Stimulated activated CD8-positive, alpha-beta memory T cell treated with anti-CD3 and anti-CD28 coated beads, Interleukin-4, amount 100 ng/mL, for 24 hours (primary cell): Measurements from ENCODE around the gene RBM33.
"Not testable (repeated sequence)": the region's sequence is repeated elsewhere in the genome, so short reads cannot be mapped to it uniquely, and the experiment has no call there.

Source experiments
- DNase-seq: peaks from one replicate; pipeline ENCODE4 v3.0.0-alpha.2; 2020; ENCODE audit warnings: low read depth

The RBM33 gene

GRCh38 chr7:155809947-155810769 is 165.7 kb downstream of the RBM33 start:
- DNase-seq = no peak

- DNase-seq = no peak
Observed at GRCh38 chr7:155810770-155811559, 166.5 kb downstream of the RBM33 start.

GRCh38 chr7:155811560-155811894 is 167.1 kb downstream of the RBM33 start:
- DNase-seq = no peak

GRCh38 chr7:155811895-155812761 is 167.7 kb downstream of the RBM33 start, which contains the start of gene SHH:
TSS of gene SHH (minus strand) at chr7:155812463. CDS start at chr7:155812122, 341 bp downstream.
- DNase-seq = no peak

GRCh38 chr7:155813125-155813524 is 168.7 kb downstream of the RBM33 start:
- DNase-seq = no peak

- DNase-seq = no peak
Observed at GRCh38 chr7:155813546-155814315, 169.3 kb downstream of the RBM33 start.

GRCh38 chr7:155814316-155815276 is 170.1 kb downstream of the RBM33 start:
- no peak for DNase-seq

- peak; percentile 45 for DNase-seq
Observed at GRCh38 chr7:155815332-155816191, 171.1 kb downstream of the RBM33 start.

- DNase-seq = no peak
Observed at GRCh38 chr7:155816192-155816508, 171.7 kb downstream of the RBM33 start.

- DNase-seq = no peak
Observed at GRCh38 chr7:155816996-155817395, 172.5 kb downstream of the RBM33 start.

- DNase-seq = not testable (repeated sequence)
Observed at GRCh38 chr7:155817515-155817914, 173.1 kb downstream of the RBM33 start.

- DNase-seq = no peak
Observed at GRCh38 chr7:155818154-155818819, 173.8 kb downstream of the RBM33 start.

GRCh38 chr7:155818820-155819168 is 174.3 kb downstream of the RBM33 start:
- no peak for DNase-seq

- no peak for DNase-seq
Observed at GRCh38 chr7:155819186-155819585, 174.7 kb downstream of the RBM33 start.

- DNase-seq = no peak
Observed at GRCh38 chr7:155820246-155820645, 175.8 kb downstream of the RBM33 start.

GRCh38 chr7:155820788-155821187 is 176.3 kb downstream of the RBM33 start:
- no peak for DNase-seq

- no peak for DNase-seq
Observed at GRCh38 chr7:155821851-155822250, 177.4 kb downstream of the RBM33 start.

- DNase-seq = no peak
Observed at GRCh38 chr7:155824227-155824886, 179.9 kb downstream of the RBM33 start.
